ENCODE measurements around the gene JMJD1C.
"Not testable (repeated sequence)": the region's sequence is repeated elsewhere in the genome, so short reads cannot be mapped to it uniquely, and the experiment has no call there.

Gene JMJD1C, protein sequence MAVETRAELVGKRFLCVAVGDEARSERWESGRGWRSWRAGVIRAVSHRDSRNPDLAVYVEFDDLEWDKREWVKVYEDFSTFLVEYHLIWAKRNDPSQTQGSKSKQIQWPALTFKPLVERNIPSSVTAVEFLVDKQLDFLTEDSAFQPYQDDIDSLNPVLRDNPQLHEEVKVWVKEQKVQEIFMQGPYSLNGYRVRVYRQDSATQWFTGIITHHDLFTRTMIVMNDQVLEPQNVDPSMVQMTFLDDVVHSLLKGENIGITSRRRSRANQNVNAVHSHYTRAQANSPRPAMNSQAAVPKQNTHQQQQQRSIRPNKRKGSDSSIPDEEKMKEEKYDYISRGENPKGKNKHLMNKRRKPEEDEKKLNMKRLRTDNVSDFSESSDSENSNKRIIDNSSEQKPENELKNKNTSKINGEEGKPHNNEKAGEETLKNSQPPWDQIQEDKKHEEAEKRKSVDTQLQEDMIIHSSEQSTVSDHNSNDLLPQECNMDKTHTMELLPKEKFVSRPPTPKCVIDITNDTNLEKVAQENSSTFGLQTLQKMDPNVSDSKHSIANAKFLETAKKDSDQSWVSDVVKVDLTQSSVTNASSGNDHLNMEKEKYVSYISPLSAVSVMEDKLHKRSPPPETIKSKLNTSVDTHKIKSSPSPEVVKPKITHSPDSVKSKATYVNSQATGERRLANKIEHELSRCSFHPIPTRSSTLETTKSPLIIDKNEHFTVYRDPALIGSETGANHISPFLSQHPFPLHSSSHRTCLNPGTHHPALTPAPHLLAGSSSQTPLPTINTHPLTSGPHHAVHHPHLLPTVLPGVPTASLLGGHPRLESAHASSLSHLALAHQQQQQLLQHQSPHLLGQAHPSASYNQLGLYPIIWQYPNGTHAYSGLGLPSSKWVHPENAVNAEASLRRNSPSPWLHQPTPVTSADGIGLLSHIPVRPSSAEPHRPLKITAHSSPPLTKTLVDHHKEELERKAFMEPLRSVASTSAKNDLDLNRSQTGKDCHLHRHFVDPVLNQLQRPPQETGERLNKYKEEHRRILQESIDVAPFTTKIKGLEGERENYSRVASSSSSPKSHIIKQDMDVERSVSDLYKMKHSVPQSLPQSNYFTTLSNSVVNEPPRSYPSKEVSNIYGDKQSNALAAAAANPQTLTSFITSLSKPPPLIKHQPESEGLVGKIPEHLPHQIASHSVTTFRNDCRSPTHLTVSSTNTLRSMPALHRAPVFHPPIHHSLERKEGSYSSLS (N-terminal part only)

DNA sequence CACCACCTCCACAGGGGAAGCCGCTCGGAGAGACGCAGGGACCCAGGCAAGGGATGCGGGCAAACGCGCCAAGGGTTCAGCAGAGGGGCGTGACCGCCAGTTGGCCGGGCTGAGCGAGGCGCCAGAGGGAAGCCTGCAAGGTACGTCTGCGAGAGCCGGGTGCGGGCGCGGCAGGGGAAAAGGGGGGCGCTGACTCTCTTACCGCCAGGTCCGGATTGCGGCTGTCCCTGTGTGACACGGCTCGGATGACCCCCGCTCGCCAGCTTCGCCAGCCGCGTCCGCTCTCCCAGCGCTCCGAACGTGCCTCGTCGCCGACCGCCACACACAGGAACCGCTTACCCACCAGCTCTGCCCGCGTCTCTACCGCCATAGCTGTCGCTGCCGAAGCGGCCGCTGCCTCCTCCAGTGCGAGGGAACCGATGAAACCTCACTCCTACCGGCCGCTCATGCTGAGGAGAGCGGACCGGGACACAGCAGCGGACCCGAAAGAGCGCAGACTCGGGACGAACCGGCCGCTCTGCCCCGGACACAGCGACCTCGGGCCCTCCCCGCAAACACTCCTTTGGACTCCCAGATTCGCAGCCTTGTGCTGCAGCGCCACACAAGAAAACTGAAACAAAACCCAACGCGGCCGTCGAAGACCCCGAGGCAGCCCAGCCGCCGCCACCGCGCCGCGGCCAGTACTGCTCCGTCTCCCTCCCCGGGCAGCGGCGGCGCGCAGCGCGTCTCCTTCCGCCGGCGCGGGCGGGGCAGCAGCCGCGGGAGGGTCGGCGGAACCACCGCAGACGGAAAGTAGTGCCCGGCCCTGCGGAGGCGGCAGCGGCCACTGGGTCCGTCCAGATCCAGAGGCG is at the start of gene JMJD1C:
JMJD1C (minus strand) TSS at position 685 of the 851 bp plus-strand sequence; CDS start at position 370, 315 bp downstream.
- Histone ChIP-seq H3K27ac (peak within 1 kb of the TSS; percentile 3 to 95 (median 82)), H3K4me3 (peak within 1 kb of the TSS; percentile 57 to 92 (median 75))

DNA sequence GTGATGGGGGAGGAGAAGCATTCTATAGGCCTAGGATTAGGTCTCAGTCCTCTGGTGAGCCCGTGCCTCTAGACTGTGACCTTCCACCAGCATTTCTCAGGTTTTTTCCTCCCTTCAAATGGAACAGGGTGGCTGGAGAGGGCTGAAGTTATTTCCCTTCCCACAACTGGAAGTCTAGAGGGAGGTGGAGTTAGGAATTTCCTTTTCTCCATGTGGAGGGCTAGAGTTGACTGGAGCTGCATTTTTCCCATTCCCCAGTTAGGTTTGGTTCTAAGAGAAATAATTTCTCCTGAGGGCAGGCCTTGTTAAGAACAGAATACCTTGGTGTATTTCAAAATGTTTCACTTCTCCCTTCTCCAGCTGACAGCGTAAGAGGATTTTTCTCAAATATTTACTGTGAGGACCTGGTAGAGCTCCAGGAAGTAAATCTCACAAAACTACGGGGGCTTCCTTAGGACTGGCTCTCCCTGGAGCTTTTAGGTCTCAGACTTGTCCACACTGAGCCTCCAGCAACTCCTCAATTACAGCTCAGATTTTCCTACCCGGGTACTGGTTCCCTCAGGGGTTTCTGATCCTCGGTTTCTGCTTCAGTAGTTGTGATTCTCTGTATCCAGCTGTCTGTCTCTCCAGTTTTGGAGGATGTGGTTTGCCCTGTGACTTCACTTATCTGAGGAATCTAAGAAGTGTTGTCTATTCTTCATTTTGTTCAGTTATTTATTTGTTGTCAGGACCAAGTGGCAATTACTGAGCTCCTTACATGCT is 49.4 kb upstream of the JMJD1C start:
- Histone ChIP-seq H3K4me3 (no peak overlapping the region), H3K27ac (peak overlapping the region in 17 of 21 experiments; percentile 22 to 78 (median 44))

DNA sequence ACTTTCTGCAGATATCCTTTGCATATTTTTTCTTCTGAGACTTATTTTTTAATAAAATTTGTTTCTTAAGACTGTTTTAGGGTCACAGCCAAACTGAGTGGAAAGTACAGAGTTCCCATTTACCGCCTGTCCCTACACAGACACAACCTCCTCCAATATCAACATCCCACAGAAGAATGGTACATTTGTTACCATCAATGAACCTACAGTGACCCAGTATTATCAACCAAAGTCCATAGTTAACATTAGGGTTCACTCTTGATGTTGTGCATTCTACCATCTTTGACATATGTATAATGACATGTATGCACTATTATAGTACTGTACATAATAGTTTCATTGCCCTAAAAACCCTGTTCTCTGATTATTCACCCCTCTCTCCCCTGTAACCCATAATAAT is 40.8 kb upstream of the JMJD1C start:
- Histone ChIP-seq H3K27ac (no peak overlapping the region), H3K4me3 (no peak overlapping the region)

DNA sequence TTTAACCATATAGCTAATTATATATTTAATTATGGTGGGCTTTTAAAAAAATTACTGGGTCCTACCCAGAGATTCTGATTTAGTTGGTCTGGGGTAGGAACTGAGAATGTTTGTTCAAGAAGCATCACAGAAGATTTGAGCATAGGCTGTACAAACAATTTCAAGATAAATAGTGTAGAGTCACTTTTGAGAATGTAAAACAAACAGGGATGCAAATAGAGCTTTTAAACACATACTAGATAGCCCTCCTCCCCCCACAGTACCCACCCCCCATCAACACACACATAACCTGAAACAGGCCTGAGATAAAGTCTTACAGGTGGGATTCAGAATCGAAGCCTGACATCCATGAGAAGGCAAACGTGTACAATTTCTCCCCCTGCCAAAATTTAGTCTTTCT is 39.8 kb upstream of the JMJD1C start:
- H3K4me3 ChIP-seq: no peak overlapping the region
- no peak overlapping the region for H3K27ac ChIP-seq

DNA sequence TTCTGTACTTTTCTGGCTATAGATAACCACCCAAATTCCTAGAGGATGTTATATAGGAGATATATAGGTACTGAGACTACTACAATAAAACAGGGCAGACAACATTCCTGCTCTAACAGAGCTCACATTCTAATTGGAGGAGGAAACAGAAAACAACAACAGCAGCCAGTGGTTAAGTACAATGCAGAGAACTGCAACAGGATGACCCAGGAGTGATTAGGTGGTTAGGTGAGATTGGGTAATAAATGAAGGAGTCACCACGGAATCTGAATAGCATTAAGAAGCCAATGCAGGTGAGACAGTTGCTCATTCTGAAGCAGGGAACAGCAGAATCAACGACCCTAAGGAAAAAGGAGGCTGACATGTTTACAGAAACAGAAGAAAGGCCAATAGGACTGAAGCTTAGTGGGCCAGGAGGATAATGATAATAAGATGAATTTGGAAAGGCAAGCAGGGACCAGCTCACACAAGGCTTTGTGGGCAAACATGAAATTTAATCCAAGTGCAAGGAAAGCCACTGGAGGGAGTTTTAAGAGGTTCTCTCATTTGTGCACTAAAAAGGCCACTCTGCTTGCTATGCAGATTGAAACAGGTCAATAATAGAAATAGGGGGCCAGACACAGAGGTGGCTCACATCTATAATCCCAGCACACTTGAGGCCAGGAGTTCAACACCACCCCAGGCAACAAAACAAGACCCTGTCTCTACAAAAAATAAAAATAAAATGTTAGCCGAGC is 38.5 kb upstream of the JMJD1C start:
- Histone ChIP-seq H3K27ac (peak overlapping the region in 4 of 21 experiments; percentile 21 to 61 (median 33)), H3K4me3 (no peak overlapping the region)

DNA sequence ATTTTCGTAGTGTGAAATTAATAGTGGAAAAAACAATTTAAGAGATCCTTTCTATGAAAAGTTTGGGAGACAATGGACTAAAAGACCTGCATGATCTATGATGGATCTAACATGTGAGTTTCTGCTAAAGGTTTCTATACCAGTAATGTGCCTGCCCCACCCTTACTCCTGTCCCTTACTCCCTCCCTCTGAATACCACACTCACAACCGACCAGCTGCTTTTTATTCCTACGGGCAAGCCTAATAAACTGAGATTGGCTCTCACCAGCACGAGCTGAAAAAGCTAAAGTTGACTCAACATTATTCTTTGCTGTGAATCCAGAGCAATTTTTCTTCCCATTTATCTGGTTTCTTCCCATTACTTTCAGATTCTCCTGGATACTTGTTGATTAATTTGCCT is 37.6 kb upstream of the JMJD1C start:
- Histone ChIP-seq H3K27ac (peak overlapping the region in 5 of 21 experiments; percentile 1 to 53 (median 16)), H3K4me3 (no peak overlapping the region)

DNA sequence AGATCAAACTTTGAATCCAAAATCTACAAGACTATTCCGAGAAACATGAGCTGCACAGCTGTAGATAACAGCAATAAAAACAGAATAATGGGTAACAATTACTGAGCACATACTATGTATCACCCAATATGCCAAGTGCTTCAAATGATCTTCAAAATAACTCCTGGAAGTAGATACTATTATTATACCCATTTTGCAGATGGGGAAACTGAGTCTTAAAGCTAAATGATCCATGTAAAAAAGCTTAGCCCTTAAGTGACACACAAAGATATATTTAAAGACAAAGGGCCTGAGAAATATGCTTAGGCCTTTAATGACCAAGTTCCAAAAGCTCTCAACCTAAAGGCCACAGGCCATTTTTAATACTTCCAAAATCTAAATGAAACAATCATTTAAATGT is 37.1 kb upstream of the JMJD1C start:
- peak overlapping the region in 2 of 21 experiments; percentile 28 to 53 for H3K27ac ChIP-seq
- H3K4me3 ChIP-seq: no peak overlapping the region

DNA sequence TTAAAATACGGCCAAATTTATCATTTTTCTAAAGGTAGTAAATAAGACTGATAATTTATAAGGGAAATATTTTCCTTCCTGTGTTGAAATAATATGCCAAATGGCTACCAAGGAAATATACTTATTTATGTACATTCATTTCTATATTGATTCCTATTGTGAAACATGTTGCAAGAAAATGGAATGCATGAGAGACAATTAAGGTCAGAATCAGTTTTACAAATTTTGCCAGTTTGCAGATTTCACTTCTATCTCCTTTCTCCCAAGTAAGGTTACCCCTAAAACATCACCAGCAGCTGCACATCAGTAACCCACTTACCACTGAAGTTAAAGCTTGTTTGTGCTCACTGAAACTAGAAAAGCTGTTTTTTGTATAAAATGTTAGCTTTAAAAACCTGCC is 36.2 kb upstream of the JMJD1C start:
- H3K27ac ChIP-seq: no peak overlapping the region
- H3K4me3 ChIP-seq: no peak overlapping the region

DNA sequence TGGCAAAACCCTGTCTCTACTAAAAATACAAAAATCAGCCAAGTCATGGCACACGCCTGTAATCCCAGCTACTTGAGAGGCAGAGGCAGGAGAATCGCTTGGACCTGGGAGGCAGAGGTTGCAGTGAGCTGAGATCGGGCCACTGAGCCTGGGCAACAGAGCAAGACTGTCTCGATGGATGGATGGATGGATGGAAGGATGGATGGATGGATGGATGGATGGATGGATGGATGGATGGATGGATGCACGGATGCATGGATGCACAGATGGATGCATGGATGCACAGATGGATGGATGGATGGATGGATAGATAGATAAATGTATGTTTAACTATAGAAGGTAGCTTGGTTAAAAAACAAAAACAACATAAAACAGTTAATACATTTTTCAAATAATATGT is 34.8 kb upstream of the JMJD1C start:
- not testable (repeated sequence) for H3K27ac ChIP-seq, H3K4me3 ChIP-seq

DNA sequence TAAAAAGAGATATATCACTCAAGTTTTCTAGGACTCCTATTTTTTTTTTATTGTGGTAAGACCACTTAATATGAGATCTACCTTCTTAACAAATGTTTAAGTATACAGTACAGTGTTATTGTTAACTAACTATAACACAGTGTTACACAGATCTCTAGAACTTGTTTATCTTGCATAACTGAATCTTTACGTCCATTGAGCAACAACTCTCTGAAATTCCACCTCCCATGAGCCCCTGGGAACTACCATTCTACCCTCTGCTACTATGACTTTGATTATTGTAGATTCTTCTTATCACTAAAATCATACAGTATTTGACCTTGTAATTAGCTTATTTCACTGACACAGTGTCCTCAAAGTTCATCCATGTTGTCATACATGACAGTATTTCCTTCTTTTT is 32.9 kb upstream of the JMJD1C start:
- H3K4me3 ChIP-seq: no peak overlapping the region
- H3K27ac ChIP-seq: no peak overlapping the region

DNA sequence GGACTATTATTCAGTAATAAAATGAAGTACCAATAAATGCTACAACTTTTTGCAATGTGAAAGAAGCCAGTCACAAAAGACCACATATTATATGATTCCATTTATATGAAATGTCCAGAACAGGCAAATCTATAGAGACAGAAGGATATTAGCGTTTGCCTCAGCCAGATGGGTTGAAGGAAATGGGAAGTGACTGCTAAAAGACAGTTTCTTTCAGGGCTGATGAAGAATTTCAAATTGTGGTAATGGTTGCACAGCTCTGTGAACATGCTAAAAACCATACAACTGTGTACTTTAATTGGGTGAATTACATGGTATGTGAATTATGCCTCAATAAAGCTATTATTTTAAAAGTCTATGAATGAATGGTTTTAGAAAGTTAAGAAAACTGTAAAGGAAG is 31.5 kb upstream of the JMJD1C start:
- Histone ChIP-seq H3K4me3 (no peak overlapping the region), H3K27ac (no peak overlapping the region)

DNA sequence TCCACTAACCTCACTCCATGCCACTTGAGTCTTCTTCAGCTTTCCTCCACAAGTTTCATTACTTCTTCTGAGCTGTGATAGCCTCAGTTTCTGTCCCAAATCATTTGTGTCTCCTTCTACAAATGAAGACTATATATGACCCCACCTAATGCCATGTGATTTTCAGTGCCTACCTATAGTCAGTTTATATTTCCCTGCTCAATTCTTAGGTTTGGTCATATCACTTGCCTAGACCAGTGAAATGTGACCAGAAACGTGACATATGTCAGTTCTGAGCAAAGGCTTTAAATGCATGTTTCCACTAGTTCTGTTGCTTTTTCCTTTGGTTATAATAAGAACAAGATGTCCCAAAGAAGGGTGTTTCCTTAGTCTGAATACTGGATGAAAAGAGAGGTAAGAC is 30.8 kb upstream of the JMJD1C start:
- no peak overlapping the region for H3K27ac ChIP-seq

DNA sequence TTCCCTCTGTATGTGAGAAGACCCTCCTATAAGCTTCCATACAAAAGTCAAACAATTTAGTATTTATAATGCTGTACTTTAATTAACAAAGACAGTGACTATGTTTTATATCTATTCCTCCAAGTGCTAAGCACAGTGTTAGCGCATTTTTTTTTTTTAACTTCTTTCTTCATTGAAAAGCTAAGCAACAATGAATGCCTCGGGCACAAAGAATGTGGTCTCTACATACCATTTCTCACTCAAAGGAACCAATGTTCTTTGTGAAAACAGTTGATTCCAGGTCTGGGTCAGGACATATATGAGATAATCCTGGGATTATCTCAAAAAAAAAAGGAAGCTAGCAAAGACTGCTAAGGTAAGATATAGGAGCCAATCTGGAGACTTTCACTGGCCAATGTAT is 29.2 kb upstream of the JMJD1C start:
- Histone ChIP-seq H3K4me3 (no peak overlapping the region), H3K27ac (no peak overlapping the region)

More for the DNA sequence above, 30.8 kb upstream of the JMJD1C start:
- H3K4me3 ChIP-seq: no peak overlapping the region

DNA sequence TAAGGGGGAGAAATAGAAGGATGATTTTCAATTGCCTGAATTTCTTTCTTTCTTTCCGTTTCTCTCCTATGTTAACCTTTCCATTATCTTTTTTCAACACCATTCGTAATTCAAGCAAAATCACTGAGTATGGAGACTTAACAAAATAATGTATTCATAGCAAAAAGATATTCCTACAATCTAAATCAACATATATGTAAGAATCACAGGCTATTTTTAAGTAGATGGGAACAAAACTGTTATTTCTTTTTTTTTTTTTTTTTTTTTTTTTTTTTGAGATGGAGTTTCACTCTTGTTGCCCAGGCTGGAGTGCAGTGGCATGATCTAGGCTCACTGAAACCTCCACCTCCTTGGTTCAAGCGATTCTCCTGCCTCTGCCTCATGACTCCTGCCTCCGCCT is 27.2 kb upstream of the JMJD1C start:
- no peak overlapping the region for H3K27ac ChIP-seq

DNA sequence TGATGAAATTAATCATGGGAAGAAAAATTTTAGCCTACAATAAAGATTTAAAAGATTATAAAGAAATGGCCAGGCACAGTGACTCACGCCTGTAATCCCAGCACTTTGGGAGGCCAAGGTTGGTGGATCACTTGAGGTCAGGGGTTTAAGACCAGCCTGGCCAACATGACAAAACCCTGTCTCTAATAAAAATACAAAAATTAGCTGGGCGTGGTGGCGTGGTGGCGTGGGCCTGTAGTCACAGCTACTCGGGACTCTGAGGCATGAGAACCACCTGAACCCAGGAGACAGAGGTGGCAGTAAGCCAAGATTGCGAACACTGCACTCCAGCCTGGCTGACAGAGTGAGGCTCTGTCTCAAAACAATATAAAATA is 26.5 kb upstream of the JMJD1C start:
- H3K27ac ChIP-seq: peak overlapping the region in 16 of 21 experiments; percentile 6 to 81 (median 33)
- H3K4me3 ChIP-seq: not testable (repeated sequence)

More for the DNA sequence above, 27.2 kb upstream of the JMJD1C start:
- H3K4me3 ChIP-seq: no peak overlapping the region

DNA sequence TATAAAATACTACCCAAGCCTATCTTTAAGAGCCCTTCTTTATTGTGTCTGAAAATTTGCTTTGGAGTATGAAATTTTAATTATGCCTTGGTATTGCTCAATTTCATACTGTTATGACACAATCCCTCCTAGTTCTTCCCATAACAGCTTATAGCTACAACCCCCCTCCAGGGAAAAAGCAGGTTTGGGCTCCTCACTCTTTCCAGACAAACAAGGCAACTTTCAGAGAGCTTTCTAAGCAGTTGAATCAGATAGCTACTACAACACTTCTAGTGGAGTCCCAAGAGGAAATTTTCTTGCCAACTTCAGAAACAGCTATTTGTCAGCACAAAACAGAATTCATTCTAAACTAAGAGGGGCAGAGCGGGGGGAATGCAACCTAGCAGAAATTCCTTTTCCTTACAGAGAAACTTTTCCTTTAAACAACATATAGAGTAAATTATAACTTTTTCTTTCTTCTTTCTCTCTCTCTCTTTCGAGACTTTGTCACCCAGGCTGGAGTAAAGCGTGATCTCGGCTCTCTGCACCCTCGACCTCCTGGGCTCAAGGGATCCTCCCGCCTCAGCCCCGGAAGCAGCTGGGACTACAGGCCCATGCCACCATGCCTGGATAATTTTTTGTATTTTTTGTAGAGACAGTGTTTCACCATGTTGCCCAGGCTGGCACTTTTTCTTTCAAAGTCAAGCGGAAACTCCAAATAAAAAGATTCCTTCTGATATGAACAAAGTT is 26.0 kb upstream of the JMJD1C start:
- H3K27ac ChIP-seq: peak overlapping the region in 17 of 21 experiments; percentile 6 to 81 (median 30)
- no peak overlapping the region for H3K4me3 ChIP-seq

DNA sequence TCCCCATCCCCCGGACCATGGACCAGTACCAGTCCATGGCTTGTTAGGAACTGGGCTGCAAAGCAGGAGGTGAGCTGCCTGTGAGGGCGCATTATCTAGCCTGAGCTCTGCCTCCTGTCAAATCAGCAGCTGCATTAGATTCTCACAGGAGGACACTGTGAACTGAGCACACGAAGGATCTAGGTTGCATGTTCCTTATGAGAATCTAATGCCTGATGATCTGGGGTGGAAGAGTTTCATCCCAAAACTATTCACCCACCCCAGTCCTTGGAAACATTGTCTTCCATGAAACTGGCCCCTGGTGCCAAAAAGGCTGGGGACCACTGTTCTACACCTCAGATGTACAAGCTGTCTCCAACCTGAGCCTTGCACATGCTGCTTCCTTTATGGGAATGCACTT is 24.1 kb upstream of the JMJD1C start:
- Histone ChIP-seq H3K4me3 (no peak overlapping the region), H3K27ac (no peak overlapping the region)

Data from skin epidermis (tissue), 12 donors.